Head of caudate nucleus (tissue), 42 donors: ENCODE data around the gene MPIG6B.

Experiments
- DNase-seq, 42 donors: peaks; one replicate each; pipeline versions ENCODE4 v3.0.0 to v3.0.0-alpha.2; 2020 to 2021; ENCODE audit warnings: mixed read lengths in 7 of 42
- intact Hi-C: fragments of 100-400 bp; cut with DNase I; formaldehyde crosslinking; loops from one replicate; pipeline ENCODE4 v1.15.0; 2022

MPIG6B gene

GRCh38 chr6:31758281-31758680, 35.1 kb downstream of the MPIG6B start:
- intact Hi-C loops = no loop called here
- no peak for DNase-seq

GRCh38 chr6:31760790-31761189, 37.6 kb downstream of the MPIG6B start:
- DNase-seq = no peak
- intact Hi-C loops = no loop called here

GRCh38 chr6:31761343-31761742, 38.2 kb downstream of the MPIG6B start:
- intact Hi-C loops = no loop called here
- DNase-seq = no peak

- intact Hi-C loops = no loop called here
- DNase-seq = no peak
Observed at GRCh38 chr6:31762356-31762755, 39.2 kb downstream of the MPIG6B start, which contains the start of gene SAPCD1. Gene SAPCD1 (plus strand): TSS chr6:31762656. CDS start chr6:31763055, 399 bp downstream.

GRCh38 chr6:31762878-31763618, 39.9 kb downstream of the MPIG6B start:
- DNase-seq = no peak
- intact Hi-C loops = no loop called here

- intact Hi-C loops = no loop called here
- DNase-seq = peak in 1 of 42 donors; percentile 21
Observed at GRCh38 chr6:31763619-31763940, 40.4 kb downstream of the MPIG6B start.

GRCh38 chr6:31764198-31764597, 41.0 kb downstream of the MPIG6B start:
- DNase-seq = no peak
- intact Hi-C loops = no loop called here

- intact Hi-C loops = no loop called here
- DNase-seq = no peak
Observed at GRCh38 chr6:31765559-31765909, 42.4 kb downstream of the MPIG6B start.

GRCh38 chr6:31765910-31766794, 43.0 kb downstream of the MPIG6B start:
- no peak for DNase-seq

GRCh38 chr6:31767096-31767645, 44.0 kb downstream of the MPIG6B start:
- DNase-seq = no peak
- intact Hi-C loops = no loop called here

More at GRCh38 chr6:31765910-31766794, 43.0 kb downstream of the MPIG6B start:
- intact Hi-C loops = no loop called here

- intact Hi-C loops = no loop called here
- DNase-seq = peak in 2 of 42 donors; percentile 16 to 51
Observed at GRCh38 chr6:31768363-31769257, 45.4 kb downstream of the MPIG6B start.

- DNase-seq = peak in 30 of 42 donors; percentile 21 to 73 (median 40)
Observed at GRCh38 chr6:31769684-31770371, 46.7 kb downstream of the MPIG6B start.

GRCh38 chr6:31770860-31771259, 47.7 kb downstream of the MPIG6B start:
- DNase-seq = no peak
- intact Hi-C loops = no loop called here

More at GRCh38 chr6:31769684-31770371, 46.7 kb downstream of the MPIG6B start:
- intact Hi-C loops = no loop called here

GRCh38 chr6:31771992-31772358, 48.8 kb downstream of the MPIG6B start:
- intact Hi-C loops = no loop called here
- DNase-seq = peak in 16 of 42 donors; percentile 18 to 64 (median 40)

- no peak for DNase-seq
- intact Hi-C loops = no loop called here
Observed at GRCh38 chr6:31775184-31775583, 52.0 kb downstream of the MPIG6B start.

GRCh38 chr6:31775633-31776484, 52.7 kb downstream of the MPIG6B start:
- DNase-seq = no peak
- intact Hi-C loops = no loop called here
